Fibroblast of pulmonary artery (primary cell): ENCODE results near the gene FAM227B.
"Not testable (repeated sequence)": the region's sequence is repeated elsewhere in the genome, so short reads cannot be mapped to it uniquely, and the experiment has no call there.

Experiments
- DNase-seq: peaks from one replicate; pipeline ENCODE4 v3.0.0-alpha.2; 2010; ENCODE audit warnings: low read depth
- H3K4me3 ChIP-seq: replicated peaks from 2 replicates; pipeline ENCODE4 v1.5.1; 2011; ENCODE audit warnings: low read depth, mild to moderate bottlenecking, control low read depth, low read length, moderate library complexity
- TF ChIP-seq, protein P1 (sequence below): IDR thresholded peaks from 2 replicates; pipeline ENCODE4 v1.5.1; 2011; ENCODE audit warnings: mild to moderate bottlenecking, control low read depth, low read length, inconsistent platforms; ENCODE audit errors: missing control alignments

The FAM227B gene

DNA sequence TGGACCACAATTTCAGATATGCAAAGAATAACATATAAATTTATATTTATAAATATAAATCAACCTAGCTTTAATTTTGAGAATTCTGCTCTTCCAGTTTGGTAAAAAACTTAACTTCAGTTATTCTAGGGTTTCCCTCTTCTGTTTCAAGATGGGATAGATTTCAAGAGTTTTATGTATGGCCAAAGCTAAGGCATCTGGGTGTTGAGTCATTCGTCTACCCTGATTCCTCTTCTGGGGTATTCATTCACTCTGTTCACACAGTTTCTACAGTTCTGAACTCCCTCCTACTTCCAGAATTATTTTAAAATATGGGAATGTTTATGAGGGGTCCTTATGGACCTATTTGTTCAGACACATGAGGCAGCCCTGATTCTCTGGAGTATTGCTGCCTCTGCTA is 201.8 kb downstream of the FAM227B start:
- DNase-seq = no peak
- no peak overlapping the region for H3K4me3 ChIP-seq
- TF ChIP-seq, protein P1, sequence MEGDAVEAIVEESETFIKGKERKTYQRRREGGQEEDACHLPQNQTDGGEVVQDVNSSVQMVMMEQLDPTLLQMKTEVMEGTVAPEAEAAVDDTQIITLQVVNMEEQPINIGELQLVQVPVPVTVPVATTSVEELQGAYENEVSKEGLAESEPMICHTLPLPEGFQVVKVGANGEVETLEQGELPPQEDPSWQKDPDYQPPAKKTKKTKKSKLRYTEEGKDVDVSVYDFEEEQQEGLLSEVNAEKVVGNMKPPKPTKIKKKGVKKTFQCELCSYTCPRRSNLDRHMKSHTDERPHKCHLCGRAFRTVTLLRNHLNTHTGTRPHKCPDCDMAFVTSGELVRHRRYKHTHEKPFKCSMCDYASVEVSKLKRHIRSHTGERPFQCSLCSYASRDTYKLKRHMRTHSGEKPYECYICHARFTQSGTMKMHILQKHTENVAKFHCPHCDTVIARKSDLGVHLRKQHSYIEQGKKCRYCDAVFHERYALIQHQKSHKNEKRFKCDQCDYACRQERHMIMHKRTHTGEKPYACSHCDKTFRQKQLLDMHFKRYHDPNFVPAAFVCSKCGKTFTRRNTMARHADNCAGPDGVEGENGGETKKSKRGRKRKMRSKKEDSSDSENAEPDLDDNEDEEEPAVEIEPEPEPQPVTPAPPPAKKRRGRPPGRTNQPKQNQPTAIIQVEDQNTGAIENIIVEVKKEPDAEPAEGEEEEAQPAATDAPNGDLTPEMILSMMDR = no peak

DNA sequence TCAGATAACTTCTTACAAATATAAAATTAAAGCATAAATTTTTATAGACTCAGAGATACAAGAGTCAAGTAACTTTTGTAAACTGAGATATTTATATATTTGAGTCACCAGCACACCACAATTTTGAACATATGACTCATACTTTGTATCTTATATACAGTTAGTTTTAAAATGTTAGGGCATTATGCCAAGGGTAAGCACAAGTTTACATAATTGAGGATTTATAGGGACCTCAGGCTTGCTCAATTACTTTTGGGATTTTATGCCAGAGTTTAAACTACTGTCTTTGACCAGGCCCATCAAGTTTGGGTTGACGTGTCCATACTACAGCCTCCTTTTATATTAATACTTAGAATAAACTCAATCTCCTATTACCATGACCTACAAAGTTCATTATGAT is 205.0 kb downstream of the FAM227B start:
- no peak overlapping the region for H3K4me3 ChIP-seq
- TF ChIP-seq, protein P1 = no peak
- peak; percentile 80 for DNase-seq

DNA sequence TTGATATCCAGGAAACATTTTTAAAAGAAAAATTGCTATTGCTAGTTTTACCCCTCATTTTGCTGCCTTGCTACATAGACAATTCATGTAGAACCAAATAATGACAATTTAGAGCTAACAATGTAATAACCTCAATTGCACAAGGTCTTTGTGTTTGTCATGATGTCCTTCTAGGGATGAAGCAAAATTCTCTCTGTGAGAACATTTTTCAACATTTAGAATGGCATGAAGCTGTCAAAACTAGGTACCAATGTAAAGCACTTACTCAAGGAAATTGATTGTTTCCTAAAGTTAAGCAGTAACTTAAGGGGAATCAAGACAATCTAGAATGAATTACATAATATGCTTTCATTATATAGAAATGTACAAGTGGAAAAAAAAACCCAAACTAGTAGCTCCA is 205.5 kb downstream of the FAM227B start:
- TF ChIP-seq, protein P1 = no peak
- peak; percentile 23 for DNase-seq
- no peak overlapping the region for H3K4me3 ChIP-seq

- DNase-seq = no peak
- no peak overlapping the region for H3K4me3 ChIP-seq
- TF ChIP-seq, protein P1 = no peak
These were observed 207.8 kb downstream of the FAM227B start for GRCh38 chr15:49412797-49413196.

- DNase-seq = no peak
These were observed 210.0 kb downstream of the FAM227B start for GRCh38 chr15:49410641-49411040.

DNA sequence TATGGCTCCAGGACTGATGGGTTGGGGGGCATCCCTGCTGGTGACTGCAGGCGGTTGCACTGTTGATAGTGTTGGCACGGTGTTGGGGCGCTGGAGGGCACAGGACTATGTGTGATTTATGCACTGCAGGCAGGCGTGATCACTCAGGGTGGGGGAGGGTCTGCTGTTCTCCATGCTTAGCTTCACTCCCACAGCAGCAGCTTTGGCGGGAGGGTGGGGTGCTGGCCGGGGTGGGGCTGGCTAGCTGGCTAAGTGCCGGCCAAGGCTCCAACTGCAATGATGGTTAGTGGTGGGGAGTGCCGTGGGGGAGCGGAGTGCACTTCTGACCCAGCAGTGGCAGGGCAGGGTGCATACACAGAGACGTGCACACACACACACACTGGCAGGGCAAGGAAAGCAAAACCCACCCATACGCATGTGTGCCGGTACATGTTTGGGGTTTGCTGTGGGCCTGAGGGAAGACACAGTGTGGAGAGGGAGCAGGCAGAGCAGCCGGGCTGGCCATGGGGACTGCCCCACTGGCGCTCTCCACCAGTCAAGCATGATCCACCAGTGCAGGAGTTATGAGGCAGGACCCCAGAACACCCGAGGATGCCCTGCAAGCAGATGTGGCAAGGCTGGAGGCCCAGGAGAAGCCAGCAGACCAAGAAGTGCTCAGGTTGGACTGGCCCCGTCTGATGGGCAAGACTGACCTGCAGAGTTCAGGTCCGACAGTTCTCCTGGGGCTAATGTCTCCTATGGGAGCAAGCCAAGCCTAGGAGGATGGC is 214.1 kb downstream of the FAM227B start:
- no peak for DNase-seq
- TF ChIP-seq, protein P1 = no peak
- no peak overlapping the region for H3K4me3 ChIP-seq

More at GRCh38 chr15:49410641-49411040, 210.0 kb downstream of the FAM227B start:
- TF ChIP-seq, protein P1 = no peak
- H3K4me3 ChIP-seq = no peak overlapping the region

DNA sequence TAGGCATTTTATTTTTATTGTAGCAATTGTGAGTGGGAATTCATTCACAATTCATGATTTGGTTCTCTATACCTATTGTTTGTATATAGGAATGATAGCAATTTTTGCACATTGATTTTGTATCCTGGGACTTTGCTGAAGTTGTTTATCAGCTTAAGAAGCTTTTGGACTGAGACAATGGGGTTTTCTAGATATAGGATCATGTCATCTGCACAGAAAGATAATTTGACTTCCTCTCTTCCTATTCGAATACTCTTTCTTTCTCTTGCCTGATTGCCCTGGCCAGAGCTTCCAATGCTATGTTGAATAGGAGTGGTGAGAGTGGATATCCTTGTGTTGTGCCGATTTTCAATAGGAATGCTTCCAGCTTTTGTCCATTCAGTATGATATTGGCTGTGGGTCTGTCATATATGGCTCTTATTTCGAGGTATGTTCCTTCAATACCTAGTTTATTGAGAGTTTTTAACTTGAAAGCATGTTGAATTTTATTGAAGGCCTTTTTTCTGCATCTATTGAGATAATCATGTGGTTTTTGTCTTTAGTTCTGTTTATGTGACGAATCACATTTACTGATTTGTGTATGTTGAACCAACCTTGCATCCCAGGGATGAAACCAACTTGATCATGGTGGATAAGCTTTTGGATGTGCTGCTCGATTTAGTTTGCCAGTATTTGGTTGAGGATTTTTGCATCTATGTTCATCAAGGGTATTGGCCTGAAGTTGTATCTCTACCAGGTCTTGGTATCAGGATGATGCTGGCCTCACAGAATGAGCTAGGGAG is 217.9 kb downstream of the FAM227B start:
- not testable (repeated sequence) for H3K4me3 ChIP-seq, DNase-seq
